Mammary epithelial cell (primary cell): Measurements from ENCODE around the gene EIF4H.

Experiments
- EZH2 ChIP-seq: IDR thresholded peaks from 2 replicates; pipeline ENCODE4 v1.6.1; 2012; ENCODE audit warnings: low read length, inconsistent platforms, borderline replicate concordance
- TF ChIP-seq, protein P1 (sequence below), 2 donors: IDR thresholded peaks in 1 of 2; conservative IDR thresholded peaks in 1 of 2; 2 replicates each; pipeline ENCODE4 v1.5.1; 2011 to 2012; ENCODE audit warnings: inconsistent platforms in 2 of 2, low read length in 2 of 2, mild to moderate bottlenecking in 2 of 2, control low read depth in 1 of 2, low read depth in 1 of 2; ENCODE audit not compliant: insufficient read depth in 1 of 2; ENCODE audit errors: extremely low read depth in 1 of 2

DNA sequence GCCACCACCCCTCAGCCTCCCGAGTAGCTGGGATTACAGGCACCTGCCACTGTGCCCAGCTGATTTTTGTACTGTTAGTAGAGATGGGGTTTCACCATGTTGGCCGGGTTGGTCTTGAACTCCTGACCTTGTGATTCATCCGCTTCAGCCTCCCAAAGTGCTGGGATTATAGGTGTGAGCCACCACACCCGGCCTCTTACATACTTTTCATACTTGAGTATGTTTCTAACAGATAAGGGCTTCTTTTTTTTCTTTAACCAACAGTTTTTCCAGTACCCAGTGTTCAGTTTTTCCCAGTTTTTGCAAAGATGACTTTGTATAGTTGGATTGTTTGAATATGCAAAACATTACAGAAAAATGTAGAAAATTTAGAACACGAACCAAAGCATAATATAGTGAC, 7.7 kb downstream of the EIF4H start:
- TF ChIP-seq, protein P1, sequence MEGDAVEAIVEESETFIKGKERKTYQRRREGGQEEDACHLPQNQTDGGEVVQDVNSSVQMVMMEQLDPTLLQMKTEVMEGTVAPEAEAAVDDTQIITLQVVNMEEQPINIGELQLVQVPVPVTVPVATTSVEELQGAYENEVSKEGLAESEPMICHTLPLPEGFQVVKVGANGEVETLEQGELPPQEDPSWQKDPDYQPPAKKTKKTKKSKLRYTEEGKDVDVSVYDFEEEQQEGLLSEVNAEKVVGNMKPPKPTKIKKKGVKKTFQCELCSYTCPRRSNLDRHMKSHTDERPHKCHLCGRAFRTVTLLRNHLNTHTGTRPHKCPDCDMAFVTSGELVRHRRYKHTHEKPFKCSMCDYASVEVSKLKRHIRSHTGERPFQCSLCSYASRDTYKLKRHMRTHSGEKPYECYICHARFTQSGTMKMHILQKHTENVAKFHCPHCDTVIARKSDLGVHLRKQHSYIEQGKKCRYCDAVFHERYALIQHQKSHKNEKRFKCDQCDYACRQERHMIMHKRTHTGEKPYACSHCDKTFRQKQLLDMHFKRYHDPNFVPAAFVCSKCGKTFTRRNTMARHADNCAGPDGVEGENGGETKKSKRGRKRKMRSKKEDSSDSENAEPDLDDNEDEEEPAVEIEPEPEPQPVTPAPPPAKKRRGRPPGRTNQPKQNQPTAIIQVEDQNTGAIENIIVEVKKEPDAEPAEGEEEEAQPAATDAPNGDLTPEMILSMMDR (conservative IDR thresholded peaks at IDR 0.05 in 1 of 2, IDR thresholded peaks at IDR 0.05 in 1 of 2; ENCODE audit: extremely low read depth in 1 of 2, insufficient read depth in 1 of 2, low read depth in 1 of 2, low read length in 2 of 2) = no peak
- no peak for TF ChIP-seq EZH2
